NCI-H748 (cell line): ENCODE results near the gene FBXO31.
"Not testable (repeated sequence)": the region's sequence is repeated elsewhere in the genome, so short reads cannot be mapped to it uniquely, and the experiment has no call there.

ENCODE experiments used
- DNase-seq: peaks from one replicate; lab custom pipeline; 2025; ENCODE audit not compliant: unreplicated experiment; lab: John Stamatoyannopoulos, UW

The FBXO31 gene

GRCh38 chr16:87387942-87388817, 4.6 kb upstream of the FBXO31 start:
- DNase-seq = peak; percentile 98

GRCh38 chr16:87384875-87385167, 1.2 kb upstream of the FBXO31 start:
- not testable (repeated sequence) for DNase-seq

GRCh38 chr16:87384162-87384874, 742 bp upstream of the FBXO31 start:
- DNase-seq = peak; percentile 85

GRCh38 chr16:87382023-87382785, 1.4 kb downstream of the FBXO31 start:
- no peak for DNase-seq

- DNase-seq = no peak
These were observed 2.7 kb downstream of the FBXO31 start for GRCh38 chr16:87380881-87381280.

DNA sequence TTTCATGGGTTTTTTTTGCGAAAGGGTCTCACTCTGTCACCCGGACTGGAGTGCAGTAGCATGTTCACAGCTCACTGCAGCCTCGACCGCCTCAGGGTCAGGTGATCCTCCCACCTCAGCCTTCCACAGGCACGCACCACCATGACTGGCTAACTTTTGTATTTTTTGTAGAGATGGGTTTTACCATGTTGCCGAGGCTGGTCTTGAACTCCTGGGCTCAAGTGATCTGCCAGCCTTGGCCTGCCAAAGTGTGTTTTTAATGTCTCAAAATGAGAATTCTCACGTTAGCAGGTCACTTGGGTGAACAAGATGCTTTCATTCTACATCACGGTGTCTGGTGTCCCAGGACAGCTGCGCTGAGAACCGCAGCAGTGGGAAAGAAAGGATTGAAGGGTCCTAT, 3.2 kb downstream of the FBXO31 start:
- DNase-seq = no peak

DNA sequence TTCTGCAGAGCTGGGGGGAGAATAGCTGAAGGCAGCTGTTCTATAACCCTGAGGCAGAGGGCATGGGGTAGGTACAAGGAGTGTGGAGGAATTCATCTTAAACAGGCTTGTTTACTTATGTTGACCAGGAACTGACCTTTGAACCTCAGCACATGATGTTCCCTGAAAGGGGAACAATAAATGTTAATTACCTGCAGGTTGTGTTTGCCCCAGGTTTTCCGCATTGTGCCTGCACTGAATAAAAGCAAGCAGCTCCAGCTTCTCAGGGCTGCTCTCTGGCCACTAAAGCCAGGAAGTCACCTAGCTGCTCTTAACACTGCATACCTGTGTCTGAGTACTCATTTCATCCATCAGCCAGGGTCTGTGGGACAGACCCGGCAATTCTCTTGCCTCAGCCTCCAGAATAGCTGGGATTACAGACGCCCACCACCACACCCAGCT, 4.2 kb downstream of the FBXO31 start:
- not testable (repeated sequence) for DNase-seq

GRCh38 chr16:87376660-87377059, 6.9 kb downstream of the FBXO31 start:
- no peak for DNase-seq

- no peak for DNase-seq
These were observed 8.0 kb downstream of the FBXO31 start for GRCh38 chr16:87375426-87376135.

DNA sequence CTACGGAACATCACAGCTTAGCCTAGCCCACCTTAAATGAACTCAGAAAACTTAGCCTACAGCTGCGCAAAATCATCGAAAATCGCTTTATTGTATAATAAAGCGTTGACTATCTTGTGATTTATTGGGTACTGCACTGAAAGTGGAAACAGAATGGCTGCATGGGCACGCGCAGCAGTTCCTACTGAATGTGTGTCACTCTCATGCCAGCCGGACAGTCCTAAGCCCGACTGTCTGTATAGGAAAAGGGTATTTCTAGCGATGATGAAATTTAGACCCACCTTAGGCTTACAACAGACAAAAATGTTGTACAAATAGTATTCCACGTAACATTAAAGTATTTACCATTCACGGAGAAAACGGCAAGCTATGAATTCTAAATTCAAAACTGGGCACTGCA, 9.3 kb downstream of the FBXO31 start:
- no peak for DNase-seq

DNA sequence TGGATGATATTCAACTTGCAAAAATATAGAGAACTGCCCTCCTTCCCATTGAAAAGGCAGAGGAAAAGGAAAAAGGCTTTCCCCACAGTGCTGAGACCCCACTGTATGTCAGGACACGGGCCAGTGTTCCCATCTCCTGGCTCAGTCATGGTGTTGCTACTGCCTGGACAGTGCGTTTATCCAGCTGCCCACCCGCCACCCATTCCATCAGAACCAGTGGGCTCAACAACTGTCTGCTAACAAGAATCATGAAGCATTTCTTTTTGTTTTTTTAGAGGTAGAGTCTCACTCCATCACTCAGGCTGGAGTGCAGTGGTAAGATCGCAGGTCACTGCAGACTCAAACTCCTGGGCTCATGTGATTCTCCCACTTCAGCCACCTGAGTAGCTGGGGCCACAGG, 11.3 kb downstream of the FBXO31 start:
- DNase-seq = no peak

DNA sequence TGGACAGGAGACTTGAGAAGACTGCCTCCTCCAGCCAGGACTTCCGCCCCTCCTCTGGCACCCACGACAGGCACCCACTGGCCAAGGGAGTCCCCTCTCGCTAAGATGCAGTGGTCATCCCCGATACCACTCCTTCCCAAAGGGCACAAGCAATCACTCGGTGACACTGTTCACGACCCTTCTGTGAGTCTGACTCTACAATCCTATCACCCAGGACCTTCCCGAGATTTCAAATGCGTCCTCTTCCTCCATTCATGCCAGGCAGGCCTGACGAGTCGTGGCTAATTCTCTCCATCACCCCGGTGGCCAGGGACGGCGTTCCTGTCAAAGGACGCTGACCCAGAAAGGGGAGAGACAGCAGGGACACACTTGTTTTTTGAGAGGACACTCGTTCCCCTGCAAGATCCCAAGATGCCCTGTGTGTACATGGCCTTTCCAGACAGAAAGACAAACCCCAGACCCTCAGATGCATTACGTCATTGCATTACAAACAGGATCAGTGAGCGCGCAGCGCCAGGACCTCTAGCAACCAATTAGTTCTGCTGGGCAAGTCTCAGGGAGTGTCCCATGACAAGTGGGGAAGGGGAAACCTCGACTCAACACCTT, 12.2 kb downstream of the FBXO31 start:
- DNase-seq = no peak

DNA sequence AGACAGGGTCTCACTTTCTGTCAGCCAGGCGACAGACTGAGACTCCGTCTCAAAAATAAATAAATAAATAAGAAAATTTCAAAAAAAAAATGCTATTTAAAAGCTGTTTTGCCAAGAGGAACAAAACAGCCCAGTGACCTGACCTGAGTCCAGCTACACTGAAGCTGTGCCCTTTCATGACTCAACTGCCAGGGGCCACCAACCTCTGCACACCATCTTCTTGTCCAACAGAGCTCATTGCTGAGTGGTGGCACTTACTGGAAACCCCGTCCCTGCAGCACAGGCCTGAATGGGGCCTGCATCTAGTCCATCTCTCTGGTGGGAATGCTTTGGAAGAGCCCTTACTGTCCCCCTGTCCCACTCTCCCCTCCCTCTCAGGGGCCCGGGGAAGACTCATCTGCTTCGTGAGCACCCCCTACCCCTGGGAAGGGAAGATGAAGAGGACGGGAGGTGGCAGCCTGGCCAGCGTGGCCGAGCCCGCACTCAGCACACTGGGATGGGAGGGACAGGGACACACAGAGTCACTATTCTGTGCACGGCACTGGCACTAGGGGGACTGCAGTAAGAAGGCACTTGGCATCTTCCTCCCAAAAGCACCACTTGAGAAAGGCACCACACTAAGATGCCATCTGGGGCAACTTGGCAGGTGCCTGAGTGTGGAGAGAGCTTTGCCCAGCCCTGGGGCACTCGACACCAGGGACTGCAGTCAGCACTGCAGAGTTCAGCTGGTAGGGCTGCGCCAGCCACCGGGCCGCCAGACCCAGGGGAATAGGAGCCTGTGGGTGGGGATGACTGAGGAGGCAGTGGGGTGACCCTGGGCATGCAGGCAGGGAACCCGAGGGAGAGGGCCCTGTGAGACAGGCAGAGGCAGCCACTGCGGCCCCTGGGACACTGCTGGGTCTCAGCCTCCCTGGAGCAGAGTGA, 13.5 kb downstream of the FBXO31 start:
- no peak for DNase-seq

- DNase-seq = no peak
These were observed 14.3 kb downstream of the FBXO31 start for GRCh38 chr16:87369117-87369765.

DNA sequence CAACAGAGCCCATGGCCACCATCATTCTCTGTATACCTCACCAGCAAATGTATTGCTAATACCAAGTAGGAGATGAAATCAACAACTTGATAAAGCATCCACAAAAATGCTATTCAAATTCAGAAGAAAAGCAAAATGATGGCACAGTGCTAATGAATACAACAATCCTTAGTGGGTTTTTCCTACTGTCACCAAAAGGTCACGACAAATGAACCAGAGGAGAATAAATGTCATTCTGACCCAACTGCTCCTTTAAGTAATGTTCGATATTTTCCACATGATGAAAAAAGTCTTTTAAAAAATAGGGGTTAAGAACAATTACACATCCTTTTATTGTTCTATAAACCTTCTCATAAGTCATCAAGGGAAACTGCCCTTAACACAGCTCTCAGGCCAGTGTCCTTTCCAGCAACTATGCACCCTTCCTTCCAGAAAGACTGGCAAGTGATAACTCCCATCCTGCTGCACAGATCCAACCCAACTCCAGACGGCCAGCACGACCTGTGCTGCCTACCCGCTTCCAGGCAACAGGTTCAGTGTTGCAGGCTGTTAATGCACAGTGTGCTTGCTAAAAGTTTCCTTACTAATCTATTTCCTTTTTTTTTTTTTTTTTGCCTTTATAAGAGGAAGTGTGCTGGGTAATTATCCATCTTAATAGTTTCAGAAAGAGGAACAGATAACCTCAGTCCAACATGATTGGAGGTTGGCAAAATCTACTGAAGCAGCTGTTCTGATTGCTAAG, 15.4 kb downstream of the FBXO31 start:
- no peak for DNase-seq

DNA sequence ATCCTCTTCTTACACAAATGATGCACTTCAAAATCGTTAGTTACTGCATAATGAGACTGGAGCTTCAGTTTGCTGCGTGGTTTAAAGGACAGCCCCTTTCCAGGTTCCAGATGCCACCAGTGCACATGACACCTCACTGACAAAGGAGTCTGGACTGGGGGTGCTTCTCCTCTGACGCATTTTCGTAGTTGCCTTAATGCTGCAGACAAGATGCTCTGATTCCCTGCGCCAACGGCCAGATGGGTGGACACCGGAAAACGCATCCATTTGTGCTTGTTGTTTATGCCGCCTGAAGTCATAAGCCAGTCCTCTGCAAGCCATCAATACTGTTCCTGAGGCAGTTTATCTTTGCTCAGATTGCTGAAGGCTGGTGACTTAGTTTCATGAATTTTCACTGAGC, 16.0 kb downstream of the FBXO31 start:
- DNase-seq = no peak

DNA sequence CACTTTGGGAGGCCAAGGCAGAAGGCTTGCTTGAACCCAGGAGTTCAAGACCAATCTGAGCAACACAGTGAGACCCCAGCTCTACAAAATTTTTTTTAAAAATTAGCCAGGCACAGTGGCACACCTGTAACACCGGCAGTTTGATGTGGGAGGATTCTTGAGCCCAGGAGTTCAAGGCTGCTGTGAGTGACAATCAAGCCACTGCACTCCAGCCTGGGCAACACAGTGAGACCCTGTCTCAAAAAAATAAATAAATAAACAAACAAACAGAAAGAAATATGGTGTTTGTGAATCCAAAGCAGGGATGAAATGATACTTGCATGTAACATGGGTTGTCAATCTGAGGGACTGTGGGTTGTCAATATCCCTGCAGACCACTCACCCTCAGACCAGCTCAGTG, 16.6 kb downstream of the FBXO31 start:
- DNase-seq = no peak

- no peak for DNase-seq
These were observed 17.3 kb downstream of the FBXO31 start for GRCh38 chr16:87366288-87366687.
